Measurements from ENCODE around the gene LBX2.

LBX2 gene

GRCh38 chr2:74524955-74525716, 25.7 kb upstream of the LBX2 start:
- Histone ChIP-seq H3K27me3 (ENCODE audit: control insufficient read depth, insufficient read depth, low read length) (peaks cover 3% of the 10 kb centered on the region), H3K4me3 (ENCODE audit: low read length) (no peak overlapping the region), H3K9ac (ENCODE audit: low read depth, low read length) (no peak overlapping the region), H3K4me2 (ENCODE audit: low read length) (no peak overlapping the region), H3K4me1 (ENCODE audit: control insufficient read depth, insufficient read depth, low read length) (peaks cover 8% of the 10 kb centered on the region), H3K36me3 (ENCODE audit: insufficient read depth, low read length) (peaks cover 31% of the 10 kb centered on the region), H3K9me3 (replicated peaks; ENCODE audit: low read length) (no peaks in the 10 kb centered on the region)

- Histone ChIP-seq H3K9ac (ENCODE audit: low read depth, low read length) (no peak overlapping the region), H3K4me3 (ENCODE audit: low read length) (no peak overlapping the region)
Observed at GRCh38 chr2:74524005-74524404, 24.6 kb upstream of the LBX2 start.

GRCh38 chr2:74522516-74522915, 23.1 kb upstream of the LBX2 start:
- Histone ChIP-seq H3K9me3 (replicated peaks; ENCODE audit: low read length) (no peaks in the 10 kb centered on the region), H3K4me1 (ENCODE audit: control insufficient read depth, insufficient read depth, low read length) (no peaks in the 10 kb centered on the region), H3K36me3 (ENCODE audit: insufficient read depth, low read length) (peaks cover 22% of the 10 kb centered on the region), H3K27me3 (ENCODE audit: control insufficient read depth, insufficient read depth, low read length) (peaks cover 29% of the 10 kb centered on the region), H3K9ac (ENCODE audit: low read depth, low read length) (no peak overlapping the region), H3K4me3 (ENCODE audit: low read length) (no peak overlapping the region), H3K4me2 (ENCODE audit: low read length) (no peak overlapping the region)

More at GRCh38 chr2:74524005-74524404, 24.6 kb upstream of the LBX2 start:
- Histone ChIP-seq H3K9me3 (replicated peaks; ENCODE audit: low read length) (no peaks in the 10 kb centered on the region), H3K4me2 (ENCODE audit: low read length) (no peak overlapping the region), H3K4me1 (ENCODE audit: control insufficient read depth, insufficient read depth, low read length) (peaks cover 8% of the 10 kb centered on the region), H3K36me3 (ENCODE audit: insufficient read depth, low read length) (peaks cover 31% of the 10 kb centered on the region), H3K27me3 (ENCODE audit: control insufficient read depth, insufficient read depth, low read length) (peaks cover 14% of the 10 kb centered on the region)

- Histone ChIP-seq H3K9me3 (replicated peaks; ENCODE audit: low read length) (peaks cover 5% of the 10 kb centered on the region), H3K36me3 (ENCODE audit: insufficient read depth, low read length) (no peaks in the 10 kb centered on the region), H3K27me3 (ENCODE audit: control insufficient read depth, insufficient read depth, low read length) (peaks cover 77% of the 10 kb centered on the region), H3K4me2 (ENCODE audit: low read length) (no peak overlapping the region), H3K9ac (ENCODE audit: low read depth, low read length) (no peak overlapping the region), H3K4me1 (ENCODE audit: control insufficient read depth, insufficient read depth, low read length) (peaks cover 1% of the 10 kb centered on the region), H3K4me3 (ENCODE audit: low read length) (no peak overlapping the region)
Observed at GRCh38 chr2:74516650-74517049, 17.2 kb upstream of the LBX2 start.

GRCh38 chr2:74515981-74516633, 16.7 kb upstream of the LBX2 start:
- no peak overlapping the region for H3K9ac ChIP-seq (ENCODE audit: low read depth, low read length)
- H3K27me3 ChIP-seq (ENCODE audit: control insufficient read depth, insufficient read depth, low read length): peaks cover 77% of the 10 kb centered on the region

GRCh38 chr2:74515271-74515980, 16.0 kb upstream of the LBX2 start:
- Histone ChIP-seq H3K4me2 (ENCODE audit: low read length) (peak overlapping the region; percentile 64), H3K27me3 (ENCODE audit: control insufficient read depth, insufficient read depth, low read length) (peaks cover 79% of the 10 kb centered on the region), H3K4me1 (ENCODE audit: control insufficient read depth, insufficient read depth, low read length) (peaks cover 10% of the 10 kb centered on the region), H3K9me3 (replicated peaks; ENCODE audit: low read length) (peaks cover 5% of the 10 kb centered on the region), H3K4me3 (ENCODE audit: low read length) (no peak overlapping the region), H3K36me3 (ENCODE audit: insufficient read depth, low read length) (no peaks in the 10 kb centered on the region), H3K9ac (ENCODE audit: low read depth, low read length) (no peak overlapping the region)

More at GRCh38 chr2:74515981-74516633, 16.7 kb upstream of the LBX2 start:
- H3K36me3 ChIP-seq (ENCODE audit: insufficient read depth, low read length): no peaks in the 10 kb centered on the region
- peak overlapping the region; percentile 55 for H3K4me3 ChIP-seq (ENCODE audit: low read length)
- H3K4me1 ChIP-seq (ENCODE audit: control insufficient read depth, insufficient read depth, low read length): peaks cover 7% of the 10 kb centered on the region
- H3K9me3 ChIP-seq (replicated peaks; ENCODE audit: low read length): peaks cover 5% of the 10 kb centered on the region
- H3K4me2 ChIP-seq (ENCODE audit: low read length): peak overlapping the region; percentile 64

DNA sequence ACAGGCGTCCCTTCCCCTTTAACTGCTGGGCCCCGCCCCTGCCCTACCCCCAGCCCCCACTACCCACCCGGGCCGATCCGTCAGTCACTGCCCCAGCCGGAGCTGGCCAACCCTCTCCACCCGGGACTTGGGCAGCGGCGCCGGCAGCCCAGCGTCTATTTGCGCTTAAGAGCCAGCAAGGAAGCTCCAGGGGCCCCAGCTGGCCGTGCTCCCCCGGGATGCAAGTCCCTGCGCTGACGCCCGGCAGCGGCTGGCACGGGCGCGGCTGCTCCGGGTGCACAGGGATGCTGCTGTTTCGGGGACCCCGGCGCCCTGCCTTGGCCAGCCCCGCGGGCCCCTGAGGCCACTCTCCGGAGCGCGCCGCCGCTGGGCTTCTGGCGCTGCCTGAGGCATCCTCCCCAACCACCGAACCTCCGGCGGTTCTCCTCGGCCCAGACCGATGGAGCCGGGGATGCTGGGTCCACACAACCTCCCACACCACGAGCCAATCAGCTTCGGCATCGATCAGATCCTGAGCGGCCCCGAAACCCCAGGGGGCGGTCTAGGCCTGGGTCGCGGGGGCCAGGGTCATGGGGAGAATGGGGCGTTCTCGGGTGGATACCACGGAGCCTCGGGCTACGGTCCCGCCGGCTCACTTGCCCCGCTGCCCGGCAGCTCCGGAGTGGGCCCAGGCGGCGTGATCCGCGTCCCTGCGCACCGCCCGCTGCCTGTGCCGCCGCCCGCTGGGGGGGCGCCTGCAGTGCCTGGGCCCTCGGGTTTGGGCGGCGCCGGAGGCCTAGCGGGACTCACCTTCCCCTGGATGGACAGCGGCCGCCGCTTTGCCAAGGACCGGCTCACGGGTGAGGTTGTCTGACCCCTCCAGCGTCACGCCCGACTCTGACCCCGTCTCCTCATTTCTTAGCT, 15.2 kb upstream of the LBX2 start, which contains the start of gene TLX2:
Gene TLX2 (plus strand): TSS at position 83 of the 903 bp plus-strand sequence. CDS start 357 bp downstream, at position 440.
- Histone ChIP-seq H3K36me3 (ENCODE audit: insufficient read depth, low read length) (no peaks in the 10 kb centered on the region), H3K4me1 (ENCODE audit: control insufficient read depth, insufficient read depth, low read length) (peaks cover 10% of the 10 kb centered on the region), H3K9ac (ENCODE audit: low read depth, low read length) (no peak within 1 kb of the TSS), H3K9me3 (replicated peaks; ENCODE audit: low read length) (peaks cover 5% of the 10 kb centered on the region), H3K4me3 (ENCODE audit: low read length) (peak within 1 kb of the TSS; percentile 12), H3K27me3 (ENCODE audit: control insufficient read depth, insufficient read depth, low read length) (peaks cover 77% of the 10 kb centered on the region), H3K4me2 (ENCODE audit: low read length) (peak within 1 kb of the TSS; percentile 57)

GRCh38 chr2:74513605-74514367, 14.4 kb upstream of the LBX2 start:
- H3K4me3 ChIP-seq (ENCODE audit: low read length): no peak overlapping the region

GRCh38 chr2:74512744-74513604, 13.6 kb upstream of the LBX2 start:
- H3K4me2 ChIP-seq (ENCODE audit: low read length): no peak overlapping the region
- peaks cover 5% of the 10 kb centered on the region for H3K9me3 ChIP-seq (replicated peaks; ENCODE audit: low read length)
- H3K27me3 ChIP-seq (ENCODE audit: control insufficient read depth, insufficient read depth, low read length): peaks cover 62% of the 10 kb centered on the region
- H3K36me3 ChIP-seq (ENCODE audit: insufficient read depth, low read length): no peaks in the 10 kb centered on the region
- H3K4me3 ChIP-seq (ENCODE audit: low read length): no peak overlapping the region
- H3K9ac ChIP-seq (ENCODE audit: low read depth, low read length): no peak overlapping the region
- H3K4me1 ChIP-seq (ENCODE audit: control insufficient read depth, insufficient read depth, low read length): peaks cover 15% of the 10 kb centered on the region

More at GRCh38 chr2:74513605-74514367, 14.4 kb upstream of the LBX2 start:
- Histone ChIP-seq H3K4me2 (ENCODE audit: low read length) (peak overlapping the region; percentile 57), H3K9ac (ENCODE audit: low read depth, low read length) (no peak overlapping the region), H3K27me3 (ENCODE audit: control insufficient read depth, insufficient read depth, low read length) (peaks cover 70% of the 10 kb centered on the region), H3K4me1 (ENCODE audit: control insufficient read depth, insufficient read depth, low read length) (peaks cover 10% of the 10 kb centered on the region), H3K36me3 (ENCODE audit: insufficient read depth, low read length) (no peaks in the 10 kb centered on the region), H3K9me3 (replicated peaks; ENCODE audit: low read length) (peaks cover 5% of the 10 kb centered on the region)
